Measurements from ENCODE around the gene SPIN2B.
"Not testable (repeated sequence)": the region's sequence is repeated elsewhere in the genome, so short reads cannot be mapped to it uniquely, and the experiment has no call there.

Gene SPIN2B

GRCh38 chrX:57138674-57139073 is 17.3 kb upstream of the SPIN2B start:
- no peaks in the 10 kb centered on the region for H4K20me1 ChIP-seq (ENCODE audit: insufficient read depth, low read length)
- H2AFZ ChIP-seq (ENCODE audit: low read depth, low read length), result no peak overlapping the region
- DNase-seq (no peak), ATAC-seq (ENCODE audit: insufficient read depth, low read depth) (no peak)
- TF ChIP-seq CTCF (IDR thresholded peaks at IDR 0.05; ENCODE audit: borderline replicate concordance, extremely low read depth, low read length, poor library complexity, severe bottlenecking), result no peak
- TF ChIP-seq EZH2 (IDR thresholded peaks at IDR 0.05; ENCODE audit: borderline replicate concordance, low read depth, low read length, severe bottlenecking), result no peak
- H3K27ac ChIP-seq (ENCODE audit: low read length), result no peak overlapping the region
- H3K36me3 ChIP-seq (ENCODE audit: insufficient read depth, low read length), result no peaks in the 10 kb centered on the region; the same call in 1 of the 2 replicates
- no peaks in the 10 kb centered on the region for H3K27me3 ChIP-seq (ENCODE audit: insufficient read depth, low read length, poor library complexity)
- H3K79me2 ChIP-seq (ENCODE audit: insufficient read depth, low read length), result no peaks in the 10 kb centered on the region
- H3K9me3 ChIP-seq (ENCODE audit: insufficient read depth, low read length, severe bottlenecking), result no peaks in the 10 kb centered on the region
- no peak overlapping the region for H3K9ac ChIP-seq (ENCODE audit: low read depth, low read length)
- no peaks in the 10 kb centered on the region for H3K4me1 ChIP-seq (ENCODE audit: insufficient read depth, low read length)
- no peak overlapping the region for H3K4me2 ChIP-seq (ENCODE audit: insufficient read depth, low read length)
- no peak overlapping the region for H3K4me3 ChIP-seq (ENCODE audit: low read depth in 1 of 2, low read length in 2 of 2)

GRCh38 chrX:57137501-57137900 is 16.2 kb upstream of the SPIN2B start:
- Histone ChIP-seq H3K9ac (ENCODE audit: low read depth, low read length) (no peak overlapping the region), H2AFZ (ENCODE audit: low read depth, low read length) (no peak overlapping the region), H3K4me3 (ENCODE audit: low read depth in 1 of 2, low read length in 2 of 2) (no peak overlapping the region)

GRCh38 chrX:57137073-57137472 is 15.7 kb upstream of the SPIN2B start, which contains the start of gene SPIN2A:
Gene SPIN2A (minus strand): TSS chrX:57137397. CDS start chrX:57136597, 800 bp downstream.
- not testable (repeated sequence) for DNase-seq; H3K27me3 ChIP-seq (ENCODE audit: insufficient read depth, low read length, poor library complexity); H3K4me2 ChIP-seq (ENCODE audit: insufficient read depth, low read length); H3K4me3 ChIP-seq (ENCODE audit: low read depth in 1 of 2, low read length in 2 of 2); H3K9me3 ChIP-seq (ENCODE audit: insufficient read depth, low read length, severe bottlenecking); H3K9ac ChIP-seq (ENCODE audit: low read depth, low read length); H3K27ac ChIP-seq (ENCODE audit: low read length); H3K79me2 ChIP-seq (ENCODE audit: insufficient read depth, low read length); H3K4me1 ChIP-seq (ENCODE audit: insufficient read depth, low read length); H4K20me1 ChIP-seq (ENCODE audit: insufficient read depth, low read length); H2AFZ ChIP-seq (ENCODE audit: low read depth, low read length); H3K36me3 ChIP-seq (ENCODE audit: insufficient read depth, low read length); ATAC-seq (ENCODE audit: insufficient read depth, low read depth)

More at GRCh38 chrX:57137501-57137900, 16.2 kb upstream of the SPIN2B start:
- H3K79me2 ChIP-seq (ENCODE audit: insufficient read depth, low read length), result no peaks in the 10 kb centered on the region
- H3K9me3 ChIP-seq (ENCODE audit: insufficient read depth, low read length, severe bottlenecking), result no peaks in the 10 kb centered on the region
- peaks cover under 1% of the 10 kb centered on the region; the same call in 1 of the 2 replicates for H3K36me3 ChIP-seq (ENCODE audit: insufficient read depth, low read length)
- ATAC-seq (ENCODE audit: insufficient read depth, low read depth) (no peak), DNase-seq (no peak)
- H3K4me2 ChIP-seq (ENCODE audit: insufficient read depth, low read length), result no peak overlapping the region
- no peaks in the 10 kb centered on the region for H3K4me1 ChIP-seq (ENCODE audit: insufficient read depth, low read length)
- TF ChIP-seq EZH2 (IDR thresholded peaks at IDR 0.05; ENCODE audit: borderline replicate concordance, low read depth, low read length, severe bottlenecking) (no peak), CTCF (IDR thresholded peaks at IDR 0.05; ENCODE audit: borderline replicate concordance, extremely low read depth, low read length, poor library complexity, severe bottlenecking) (no peak)
- H3K27me3 ChIP-seq (ENCODE audit: insufficient read depth, low read length, poor library complexity), result no peaks in the 10 kb centered on the region
- no peak overlapping the region for H3K27ac ChIP-seq (ENCODE audit: low read length)
- H4K20me1 ChIP-seq (ENCODE audit: insufficient read depth, low read length), result no peaks in the 10 kb centered on the region

GRCh38 chrX:57136589-57136988 is 15.2 kb upstream of the SPIN2B start:
- not testable (repeated sequence) for H2AFZ ChIP-seq (ENCODE audit: low read depth, low read length); H3K4me3 ChIP-seq (ENCODE audit: low read depth in 1 of 2, low read length in 2 of 2); H4K20me1 ChIP-seq (ENCODE audit: insufficient read depth, low read length); H3K4me2 ChIP-seq (ENCODE audit: insufficient read depth, low read length); ATAC-seq (ENCODE audit: insufficient read depth, low read depth); DNase-seq; H3K27ac ChIP-seq (ENCODE audit: low read length); H3K9me3 ChIP-seq (ENCODE audit: insufficient read depth, low read length, severe bottlenecking); H3K4me1 ChIP-seq (ENCODE audit: insufficient read depth, low read length); H3K79me2 ChIP-seq (ENCODE audit: insufficient read depth, low read length); H3K27me3 ChIP-seq (ENCODE audit: insufficient read depth, low read length, poor library complexity); H3K9ac ChIP-seq (ENCODE audit: low read depth, low read length); H3K36me3 ChIP-seq (ENCODE audit: insufficient read depth, low read length)
